Liver (tissue), 9 donors: ENCODE measurements around the gene EXOC4. TPM values are rescaled to one million over a fixed set of nuclear protein-coding genes. Genes with fewer than 3 reads are reported as not detected.

Source experiments
- DNase-seq: peaks from one replicate; pipeline ENCODE4 v3.0.0-alpha.2; 2017; ENCODE audit warnings: low spot score
- H3K27ac ChIP-seq, 2 donors: one replicate each; pipeline ENCODE4 v1.7.0; 2013; ENCODE audit warnings: inconsistent platforms in 2 of 2, low read length in 2 of 2, control low read depth in 1 of 2, low read depth in 1 of 2, mild to moderate bottlenecking in 1 of 2
- H3K27me3 ChIP-seq, 4 donors: one replicate each; pipeline versions ENCODE4 v1.6.1 to v1.7.0; 2013; ENCODE audit warnings: low read length in 3 of 4, inconsistent platforms in 1 of 4, mild to moderate bottlenecking in 1 of 4, moderate library complexity in 1 of 4; ENCODE audit not compliant: control insufficient read depth in 4 of 4, insufficient read depth in 4 of 4
- H3K36me3 ChIP-seq, 4 donors: one replicate each; pipeline versions ENCODE4 v1.6.1 to v1.7.0; 2013; ENCODE audit warnings: low read length in 3 of 4, mild to moderate bottlenecking in 3 of 4, low read depth in 1 of 4, moderate library complexity in 1 of 4; ENCODE audit not compliant: control insufficient read depth in 4 of 4, insufficient read depth in 3 of 4
- H3K4me1 ChIP-seq, 4 donors: one replicate each; pipeline versions ENCODE4 v1.6.1 to v1.7.0; 2013; ENCODE audit warnings: low read length in 3 of 4, mild to moderate bottlenecking in 3 of 4, moderate library complexity in 1 of 4; ENCODE audit not compliant: control insufficient read depth in 4 of 4, insufficient read depth in 4 of 4
- H3K4me3 ChIP-seq, 3 donors: one replicate each; pipeline versions ENCODE4 v1.6.1 to v1.7.0; 2013; ENCODE audit warnings: low read length in 3 of 3, control low read depth in 1 of 3, low read depth in 1 of 3, mild to moderate bottlenecking in 1 of 3
- H3K9ac ChIP-seq, 2 donors: one replicate each; pipeline ENCODE4 v1.7.0; 2013; ENCODE audit warnings: low read length in 2 of 2, mild to moderate bottlenecking in 2 of 2, moderate library complexity in 2 of 2, control low read depth in 1 of 2, low read depth in 1 of 2
- H3K9me3 ChIP-seq, 4 donors: one replicate each; pipeline versions ENCODE4 v1.6.1 to v1.7.0; 2013; ENCODE audit warnings: low read length in 3 of 4; ENCODE audit not compliant: control insufficient read depth in 4 of 4
- EGR1 ChIP-seq, 2 donors: IDR thresholded peaks; 2 replicates each; pipeline ENCODE4 v1.6.1; 2016 to 2018; ENCODE audit warnings: antibody characterized with exemption in 2 of 2, low read depth in 2 of 2
- FOXA2 ChIP-seq: IDR thresholded peaks from 2 replicates; pipeline ENCODE4 v1.6.1; 2016; ENCODE audit warnings: antibody characterized with exemption
- HNF4A ChIP-seq, 2 donors: conservative IDR thresholded peaks; 2 replicates each; pipeline ENCODE4 v1.6.1; 2016; ENCODE audit warnings: antibody characterized with exemption in 2 of 2, mild to moderate bottlenecking in 2 of 2
- HNF4G ChIP-seq: IDR thresholded peaks from 2 replicates; pipeline ENCODE4 v1.6.1; 2016; ENCODE audit warnings: antibody characterized with exemption
- NR2F2 ChIP-seq: IDR thresholded peaks from 2 replicates; pipeline ENCODE4 v1.6.1; 2016; ENCODE audit warnings: antibody characterized with exemption
- RXRA ChIP-seq, 2 donors: IDR thresholded peaks; 2 replicates each; pipeline ENCODE4 v1.6.1; 2017 to 2018; ENCODE audit warnings: antibody characterized with exemption in 2 of 2, mild to moderate bottlenecking in 1 of 2
- TAF1 ChIP-seq: conservative IDR thresholded peaks from 2 replicates; pipeline ENCODE4 v1.6.1; 2016; ENCODE audit warnings: antibody characterized with exemption, mild to moderate bottlenecking
- WGBS: extraction: QIAGEN DNeasy Blood & Tissue Kit; methylation state at CpG from one replicate; pipeline ENCODE4 v1.1.7; 2013; 5-methylcytosine and 5-hydroxymethylcytosine counted together
- polyA plus RNA-seq, 2 donors: library from polyadenylated mRNA; stranded (reverse) in 1 of 2; unstranded in 1 of 2; fragments of 200-250 nt in 1 of 2; fragments of >200 nt in 1 of 2; fragmentation: Nextera tagmentation in 1 of 2; extraction: Ambion mirVana in 1 of 2; gene quantifications; one replicate each; pipeline versions ENCODE4 v1.2.1 to v1.2.3, GENCODE V29; 2013 to 2015
- total RNA-seq, 2 donors: library from RNA; depleted of rRNA; stranded (reverse); fragments of >200 nt; gene quantifications; one replicate each; pipeline ENCODE4 v1.2.3, GENCODE V29; 2014
- TF ChIP-seq, protein P1 (sequence below): IDR thresholded peaks from 2 replicates; pipeline ENCODE4 v1.6.1; 2016; ENCODE audit warnings: antibody characterized with exemption
- TF ChIP-seq, protein P2 (sequence below): IDR thresholded peaks from 2 replicates; pipeline ENCODE4 v1.6.1; 2016; ENCODE audit warnings: antibody characterized with exemption, mild to moderate bottlenecking
- TF ChIP-seq, protein P3 (sequence below): fragments of 150-350 bp; IDR thresholded peaks from 2 replicates; pipeline ENCODE4 v1.5.1; 2017; ENCODE audit warnings: improper control_type of control experiment, low read depth, low read length; ENCODE audit not compliant: missing input control
- TF ChIP-seq, protein P4 (sequence below): IDR thresholded peaks from 2 replicates; pipeline ENCODE4 v1.6.1; 2016; ENCODE audit warnings: antibody characterized with exemption
- TF ChIP-seq, protein P5 (sequence below): IDR thresholded peaks from 2 replicates; pipeline ENCODE4 v1.6.1; 2016; ENCODE audit warnings: antibody characterized with exemption
- donor health status: healthy.
- donor health status: healthy.
- donor health status: healthy.
- donor health status: healthy.
- donor health status: healthy.

EXOC4 gene
- total and polyA plus RNA-seq, 4 donors, result 9.5 to 55.9 (median 23.6) TPM

DNA sequence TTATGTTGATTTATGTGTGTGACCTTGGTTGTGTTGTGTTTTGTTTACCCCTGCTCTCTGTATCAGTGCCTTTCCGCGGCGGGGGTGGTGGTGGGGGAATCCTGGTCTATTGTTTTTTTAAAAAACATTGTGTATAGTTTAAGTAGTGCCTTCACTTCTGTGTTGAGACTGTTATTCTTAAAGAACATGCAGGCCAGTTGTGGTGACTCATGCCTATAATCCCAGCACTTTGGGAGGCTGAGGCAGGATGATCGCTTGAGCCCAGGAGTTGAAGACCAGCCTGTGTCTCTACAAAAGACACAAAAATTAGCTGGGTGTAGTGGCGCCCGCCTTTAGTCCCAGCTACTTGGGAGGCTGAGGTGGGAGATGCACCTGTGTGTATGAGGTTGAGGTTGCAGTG, 445.2 kb downstream of the EXOC4 start:
- Histone ChIP-seq H3K36me3 (no peaks in the 10 kb centered on the region), H3K4me1 (no peaks in the 10 kb centered on the region), H3K9ac (no peak overlapping the region), H3K27me3 (no peaks in the 10 kb centered on the region), H3K27ac (no peak overlapping the region), H3K9me3 (no peaks in the 10 kb centered on the region), H3K4me3 (no peak overlapping the region)
- DNase-seq, result no peak
- 99% methylated on average over 6 of the region's 6 CpGs for WGBS
- TF ChIP-seq, protein P1, sequence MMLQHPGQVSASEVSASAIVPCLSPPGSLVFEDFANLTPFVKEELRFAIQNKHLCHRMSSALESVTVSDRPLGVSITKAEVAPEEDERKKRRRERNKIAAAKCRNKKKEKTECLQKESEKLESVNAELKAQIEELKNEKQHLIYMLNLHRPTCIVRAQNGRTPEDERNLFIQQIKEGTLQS, result no peak
- TF ChIP-seq, protein P2, sequence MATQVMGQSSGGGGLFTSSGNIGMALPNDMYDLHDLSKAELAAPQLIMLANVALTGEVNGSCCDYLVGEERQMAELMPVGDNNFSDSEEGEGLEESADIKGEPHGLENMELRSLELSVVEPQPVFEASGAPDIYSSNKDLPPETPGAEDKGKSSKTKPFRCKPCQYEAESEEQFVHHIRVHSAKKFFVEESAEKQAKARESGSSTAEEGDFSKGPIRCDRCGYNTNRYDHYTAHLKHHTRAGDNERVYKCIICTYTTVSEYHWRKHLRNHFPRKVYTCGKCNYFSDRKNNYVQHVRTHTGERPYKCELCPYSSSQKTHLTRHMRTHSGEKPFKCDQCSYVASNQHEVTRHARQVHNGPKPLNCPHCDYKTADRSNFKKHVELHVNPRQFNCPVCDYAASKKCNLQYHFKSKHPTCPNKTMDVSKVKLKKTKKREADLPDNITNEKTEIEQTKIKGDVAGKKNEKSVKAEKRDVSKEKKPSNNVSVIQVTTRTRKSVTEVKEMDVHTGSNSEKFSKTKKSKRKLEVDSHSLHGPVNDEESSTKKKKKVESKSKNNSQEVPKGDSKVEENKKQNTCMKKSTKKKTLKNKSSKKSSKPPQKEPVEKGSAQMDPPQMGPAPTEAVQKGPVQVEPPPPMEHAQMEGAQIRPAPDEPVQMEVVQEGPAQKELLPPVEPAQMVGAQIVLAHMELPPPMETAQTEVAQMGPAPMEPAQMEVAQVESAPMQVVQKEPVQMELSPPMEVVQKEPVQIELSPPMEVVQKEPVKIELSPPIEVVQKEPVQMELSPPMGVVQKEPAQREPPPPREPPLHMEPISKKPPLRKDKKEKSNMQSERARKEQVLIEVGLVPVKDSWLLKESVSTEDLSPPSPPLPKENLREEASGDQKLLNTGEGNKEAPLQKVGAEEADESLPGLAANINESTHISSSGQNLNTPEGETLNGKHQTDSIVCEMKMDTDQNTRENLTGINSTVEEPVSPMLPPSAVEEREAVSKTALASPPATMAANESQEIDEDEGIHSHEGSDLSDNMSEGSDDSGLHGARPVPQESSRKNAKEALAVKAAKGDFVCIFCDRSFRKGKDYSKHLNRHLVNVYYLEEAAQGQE, result no peak
- no peak for TF ChIP-seq FOXA2
- TF ChIP-seq RXRA (IDR thresholded peaks at IDR 0.05), result no peak
- no peak for TF ChIP-seq EGR1 (IDR thresholded peaks at IDR 0.05; ENCODE audit: low read depth in 2 of 2)
- TF ChIP-seq NR2F2, result no peak
- TF ChIP-seq HNF4G, result no peak
- TF ChIP-seq, protein P3, sequence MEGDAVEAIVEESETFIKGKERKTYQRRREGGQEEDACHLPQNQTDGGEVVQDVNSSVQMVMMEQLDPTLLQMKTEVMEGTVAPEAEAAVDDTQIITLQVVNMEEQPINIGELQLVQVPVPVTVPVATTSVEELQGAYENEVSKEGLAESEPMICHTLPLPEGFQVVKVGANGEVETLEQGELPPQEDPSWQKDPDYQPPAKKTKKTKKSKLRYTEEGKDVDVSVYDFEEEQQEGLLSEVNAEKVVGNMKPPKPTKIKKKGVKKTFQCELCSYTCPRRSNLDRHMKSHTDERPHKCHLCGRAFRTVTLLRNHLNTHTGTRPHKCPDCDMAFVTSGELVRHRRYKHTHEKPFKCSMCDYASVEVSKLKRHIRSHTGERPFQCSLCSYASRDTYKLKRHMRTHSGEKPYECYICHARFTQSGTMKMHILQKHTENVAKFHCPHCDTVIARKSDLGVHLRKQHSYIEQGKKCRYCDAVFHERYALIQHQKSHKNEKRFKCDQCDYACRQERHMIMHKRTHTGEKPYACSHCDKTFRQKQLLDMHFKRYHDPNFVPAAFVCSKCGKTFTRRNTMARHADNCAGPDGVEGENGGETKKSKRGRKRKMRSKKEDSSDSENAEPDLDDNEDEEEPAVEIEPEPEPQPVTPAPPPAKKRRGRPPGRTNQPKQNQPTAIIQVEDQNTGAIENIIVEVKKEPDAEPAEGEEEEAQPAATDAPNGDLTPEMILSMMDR, result no peak
- TF ChIP-seq TAF1, result no peak
- TF ChIP-seq, protein P4, sequence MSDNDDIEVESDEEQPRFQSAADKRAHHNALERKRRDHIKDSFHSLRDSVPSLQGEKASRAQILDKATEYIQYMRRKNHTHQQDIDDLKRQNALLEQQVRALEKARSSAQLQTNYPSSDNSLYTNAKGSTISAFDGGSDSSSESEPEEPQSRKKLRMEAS, result no peak

DNA sequence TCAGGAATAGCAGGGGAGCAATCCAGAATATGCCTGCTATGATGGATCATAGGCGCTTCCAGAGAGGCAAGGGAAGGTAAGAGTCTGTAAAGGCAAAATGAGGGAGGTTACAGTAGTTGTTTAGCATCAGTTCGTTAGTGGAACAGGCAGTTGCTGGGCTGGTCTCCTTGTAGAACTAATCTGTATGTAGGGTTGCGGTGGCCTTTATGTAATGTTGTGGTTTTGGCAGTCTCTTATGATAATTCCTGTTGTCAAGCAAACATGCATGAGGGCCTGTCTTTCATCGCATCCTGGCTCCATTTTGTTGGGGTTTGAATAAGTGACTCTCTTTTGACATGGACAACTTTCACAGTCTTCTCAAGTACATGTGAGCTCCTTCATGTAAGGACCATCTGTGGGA, 446.5 kb downstream of the EXOC4 start:
- WGBS, result 93% methylated on average over 4 of the region's 4 CpGs
- no peaks in the 10 kb centered on the region for H3K27me3 ChIP-seq
- DNase-seq, result no peak

More for the DNA sequence above, 446.5 kb downstream of the EXOC4 start:
- H3K36me3 ChIP-seq, result no peaks in the 10 kb centered on the region
- H3K9me3 ChIP-seq, result no peaks in the 10 kb centered on the region
- no peaks in the 10 kb centered on the region for H3K4me1 ChIP-seq
- no peak overlapping the region for H3K4me3 ChIP-seq
- no peak overlapping the region for H3K9ac ChIP-seq
- no peak for TF ChIP-seq HNF4A (conservative IDR thresholded peaks at IDR 0.05)
- no peak for TF ChIP-seq RXRA (IDR thresholded peaks at IDR 0.05)
- TF ChIP-seq, protein P5, sequence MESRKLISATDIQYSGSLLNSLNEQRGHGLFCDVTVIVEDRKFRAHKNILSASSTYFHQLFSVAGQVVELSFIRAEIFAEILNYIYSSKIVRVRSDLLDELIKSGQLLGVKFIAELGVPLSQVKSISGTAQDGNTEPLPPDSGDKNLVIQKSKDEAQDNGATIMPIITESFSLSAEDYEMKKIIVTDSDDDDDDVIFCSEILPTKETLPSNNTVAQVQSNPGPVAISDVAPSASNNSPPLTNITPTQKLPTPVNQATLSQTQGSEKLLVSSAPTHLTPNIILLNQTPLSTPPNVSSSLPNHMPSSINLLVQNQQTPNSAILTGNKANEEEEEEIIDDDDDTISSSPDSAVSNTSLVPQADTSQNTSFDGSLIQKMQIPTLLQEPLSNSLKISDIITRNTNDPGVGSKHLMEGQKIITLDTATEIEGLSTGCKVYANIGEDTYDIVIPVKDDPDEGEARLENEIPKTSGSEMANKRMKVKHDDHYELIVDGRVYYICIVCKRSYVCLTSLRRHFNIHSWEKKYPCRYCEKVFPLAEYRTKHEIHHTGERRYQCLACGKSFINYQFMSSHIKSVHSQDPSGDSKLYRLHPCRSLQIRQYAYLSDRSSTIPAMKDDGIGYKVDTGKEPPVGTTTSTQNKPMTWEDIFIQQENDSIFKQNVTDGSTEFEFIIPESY, result no peak
- H3K27ac ChIP-seq, result no peak overlapping the region
